Urinary bladder (tissue), 4 donors: ENCODE results near the gene LCE7A. TPM values are rescaled to one million over a fixed set of nuclear protein-coding genes. Genes with fewer than 3 reads are reported as not detected.
A peak's percentile ranks its signal among the peaks of the same experiment; 100 is the strongest.

Experiments used
- DNase-seq: peaks from one replicate; pipeline ENCODE4 v3.0.0-alpha.2; 2015; ENCODE audit errors: extremely low spot score
- H3K27ac ChIP-seq: one replicate; pipeline ENCODE4 v1.5.1; 2013; ENCODE audit warnings: low read depth, mild to moderate bottlenecking, moderate library complexity
- H3K36me3 ChIP-seq: one replicate; pipeline ENCODE4 v1.6.1; 2013; ENCODE audit warnings: mild to moderate bottlenecking, moderate library complexity; ENCODE audit not compliant: insufficient read depth
- H3K4me1 ChIP-seq: one replicate; pipeline ENCODE4 v1.6.1; 2013; ENCODE audit warnings: mild to moderate bottlenecking, moderate library complexity; ENCODE audit not compliant: insufficient read depth
- H3K4me3 ChIP-seq: one replicate; pipeline ENCODE4 v1.5.1; 2013; ENCODE audit warnings: low read depth, low read length
- WGBS: extraction: QIAGEN DNeasy Blood & Tissue Kit; methylation state at CpG from one replicate; pipeline ENCODE4 v1.1.7; 2013; 5-methylcytosine and 5-hydroxymethylcytosine counted together
- polyA plus RNA-seq: library from polyadenylated mRNA; stranded (reverse); fragments of 200-250 nt; gene quantifications from one replicate; pipeline ENCODE4 v1.2.3, GENCODE V29; 2013
- total RNA-seq: library from RNA; depleted of rRNA; stranded (reverse); fragments of >200 nt; gene quantifications from one replicate; pipeline ENCODE4 v1.2.3, GENCODE V29; 2014
- donor health status: healthy with polysubstance abuse.
- donor health status: healthy.

LCE7A gene, protein sequence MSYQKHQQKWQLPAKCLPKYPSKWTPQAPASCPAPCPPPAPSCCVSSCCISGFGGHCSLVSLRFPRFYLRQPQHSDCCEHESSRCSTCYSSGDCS
- total RNA-seq (not detected), polyA plus RNA-seq (not detected)

DNA sequence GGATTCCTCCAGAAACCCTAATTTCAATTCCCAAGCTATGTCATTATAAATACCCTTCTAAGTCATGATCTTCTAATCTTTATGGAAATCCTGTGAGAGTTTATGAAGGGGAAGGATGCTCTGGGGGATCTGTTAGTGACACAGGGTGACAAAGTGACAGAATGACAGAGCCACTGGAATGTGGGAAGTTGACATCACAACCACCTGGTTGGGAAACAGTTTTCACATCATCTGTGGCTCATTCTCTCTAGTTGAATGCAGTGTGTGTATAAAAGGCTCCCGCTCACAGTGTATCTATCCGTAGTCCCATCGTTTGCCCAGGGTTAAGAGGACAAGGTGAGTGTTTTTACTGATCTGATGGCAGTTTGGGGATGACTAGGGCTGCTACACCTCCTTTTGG, at the start of gene LCE7A:
TSS of gene LCE7A (plus strand) at position 301 of the 400 bp plus-strand sequence. CDS start 702 bp downstream, outside the sequence.
- H3K27ac ChIP-seq = no peak within 1 kb of the TSS
- H3K4me3 ChIP-seq = no peak within 1 kb of the TSS
- H3K36me3 ChIP-seq = no peaks in the 10 kb centered on the region
- no peaks in the 10 kb centered on the region for H3K4me1 ChIP-seq
- no peak for DNase-seq
- 93% methylated on average over 3 of the region's 3 CpGs for WGBS

GRCh38 chr1:152811050-152811449, 48.7 kb upstream of the LCE7A start:
- H3K4me3 ChIP-seq = no peak overlapping the region
- H3K36me3 ChIP-seq = no peaks in the 10 kb centered on the region
- H3K4me1 ChIP-seq = no peaks in the 10 kb centered on the region
- no peak for DNase-seq
- 79% methylated on average over 2 of the region's 2 CpGs for WGBS
- no peak overlapping the region for H3K27ac ChIP-seq

GRCh38 chr1:152811671-152812070, 48.1 kb upstream of the LCE7A start, which contains the start of gene LCE1B:
Gene LCE1B (plus strand): TSS chr1:152811971. CDS start chr1:152812447, 476 bp downstream.
- Histone ChIP-seq H3K4me3 (no peak within 1 kb of the TSS), H3K36me3 (no peaks in the 10 kb centered on the region), H3K4me1 (no peaks in the 10 kb centered on the region), H3K27ac (no peak within 1 kb of the TSS)
- 63% methylated on average over 2 of the region's 2 CpGs for WGBS
- no peak for DNase-seq

DNA sequence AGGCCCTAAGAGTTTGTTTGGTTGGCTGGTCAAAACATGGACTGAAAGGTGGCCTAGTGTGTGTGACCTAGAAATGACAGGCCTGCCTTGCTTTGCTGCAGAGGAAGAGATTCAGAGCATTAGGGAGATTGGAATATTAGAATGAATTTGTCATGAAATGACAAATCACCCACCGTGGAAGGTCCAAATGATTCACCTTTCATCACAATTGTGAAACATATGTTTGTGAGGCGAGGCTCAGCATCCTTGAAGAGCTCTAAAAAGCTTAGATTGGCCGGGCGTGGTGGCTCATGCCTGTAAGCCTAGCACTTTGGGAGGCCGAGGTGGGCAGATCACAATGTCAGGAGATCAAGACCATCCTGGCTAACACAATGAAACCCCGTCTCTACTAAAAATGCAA, 42.5 kb upstream of the LCE7A start:
- Histone ChIP-seq H3K27ac (no peak overlapping the region), H3K36me3 (no peaks in the 10 kb centered on the region), H3K4me3 (no peak overlapping the region), H3K4me1 (no peaks in the 10 kb centered on the region)
- no peak for DNase-seq
- 87% methylated on average over 6 of the region's 6 CpGs for WGBS

GRCh38 chr1:152823294-152823693, 36.5 kb upstream of the LCE7A start:
- no peak for DNase-seq
- no peak overlapping the region for H3K4me3 ChIP-seq
- 39% methylated on average over 5 of the region's 5 CpGs for WGBS
- H3K36me3 ChIP-seq = no peaks in the 10 kb centered on the region
- no peaks in the 10 kb centered on the region for H3K4me1 ChIP-seq
- H3K27ac ChIP-seq = no peak overlapping the region

DNA sequence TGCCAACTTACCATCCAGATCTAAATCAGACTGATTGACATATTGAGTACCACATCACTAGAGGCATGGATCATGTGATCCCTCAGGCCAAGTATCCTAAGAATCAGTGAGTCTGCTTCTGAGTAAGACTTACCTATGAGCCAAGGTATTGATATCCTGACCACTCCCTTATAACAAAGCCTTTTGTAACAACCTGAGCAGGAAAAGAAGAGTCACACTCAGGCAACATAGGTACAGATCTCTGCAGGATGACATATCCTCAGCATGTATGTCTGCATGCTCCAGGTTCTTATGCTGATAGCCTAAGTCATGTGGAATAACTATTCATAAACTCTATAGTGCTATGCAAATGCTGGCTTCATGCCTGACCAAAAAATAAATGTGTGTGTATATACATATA, 34.8 kb upstream of the LCE7A start:
- no peak overlapping the region for H3K27ac ChIP-seq
- no peaks in the 10 kb centered on the region for H3K4me1 ChIP-seq
- H3K36me3 ChIP-seq = no peaks in the 10 kb centered on the region
- H3K4me3 ChIP-seq = no peak overlapping the region
- no peak for DNase-seq

DNA sequence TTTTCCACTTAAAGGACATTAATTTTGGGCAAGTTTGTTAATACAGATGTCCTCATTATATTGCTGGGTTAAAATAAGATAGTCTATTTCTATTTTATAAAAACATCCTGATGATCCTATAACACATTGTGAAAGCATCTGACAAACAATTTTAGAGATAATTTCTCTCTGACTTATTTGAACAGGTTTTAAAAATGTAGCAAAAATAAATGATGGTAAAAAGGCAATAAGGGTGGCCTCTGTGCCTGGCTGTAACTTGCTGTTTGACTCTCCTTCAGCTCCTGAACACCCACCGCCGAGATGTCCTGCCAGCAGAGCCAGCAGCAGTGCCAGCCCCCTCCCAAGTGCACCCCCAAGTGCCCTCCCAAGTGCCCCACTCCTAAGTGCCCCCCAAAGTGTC, 32.6 kb upstream of the LCE7A start, which contains the start of gene LCE1A:
TSS of gene LCE1A (plus strand) at position 301 of the 400 bp plus-strand sequence. CDS start at position 301, 0 bp downstream.
- no peaks in the 10 kb centered on the region for H3K36me3 ChIP-seq
- H3K27ac ChIP-seq = no peak within 1 kb of the TSS
- H3K4me1 ChIP-seq = no peaks in the 10 kb centered on the region
- WGBS = 69% methylated on average over 2 of the region's 2 CpGs
- DNase-seq = no peak
- H3K4me3 ChIP-seq = no peak within 1 kb of the TSS

- Histone ChIP-seq H3K27ac (no peak overlapping the region), H3K4me3 (no peak overlapping the region), H3K4me1 (no peaks in the 10 kb centered on the region), H3K36me3 (no peaks in the 10 kb centered on the region)
- WGBS = 41% methylated on average over 2 of the region's 2 CpGs
- DNase-seq = no peak
These were observed 22.9 kb upstream of the LCE7A start for GRCh38 chr1:152836870-152837269.

GRCh38 chr1:152842556-152842955, 17.2 kb upstream of the LCE7A start, which contains the start of gene LCE6A:
Gene LCE6A (plus strand): TSS chr1:152842856. CDS start chr1:152843521, 665 bp downstream.
- Histone ChIP-seq H3K4me1 (no peaks in the 10 kb centered on the region), H3K27ac (no peak within 1 kb of the TSS), H3K36me3 (no peaks in the 10 kb centered on the region), H3K4me3 (no peak within 1 kb of the TSS)
- DNase-seq = no peak
- 79% methylated on average over 3 of the region's 3 CpGs for WGBS

DNA sequence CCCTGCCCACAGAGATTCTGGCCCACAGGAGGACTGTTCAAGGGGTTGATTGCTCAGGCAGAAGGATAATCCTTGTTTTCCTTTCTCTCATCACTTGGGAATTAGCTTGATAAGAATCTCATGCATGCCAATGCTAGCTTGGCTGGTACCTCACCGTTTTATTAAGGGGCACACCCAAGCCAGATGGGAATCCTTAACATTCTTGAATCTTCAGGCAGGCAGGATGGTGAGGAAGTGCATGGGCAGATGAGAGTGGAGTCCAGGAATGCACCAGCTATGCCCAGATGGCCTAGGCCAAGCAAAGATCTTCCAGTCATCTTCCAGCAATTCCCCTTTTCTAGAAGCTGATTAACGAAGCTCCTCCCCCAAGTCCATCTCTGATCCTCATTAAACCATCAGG, 4.1 kb upstream of the LCE7A start:
- WGBS = 60% methylated on average over 2 of the region's 2 CpGs

DNA sequence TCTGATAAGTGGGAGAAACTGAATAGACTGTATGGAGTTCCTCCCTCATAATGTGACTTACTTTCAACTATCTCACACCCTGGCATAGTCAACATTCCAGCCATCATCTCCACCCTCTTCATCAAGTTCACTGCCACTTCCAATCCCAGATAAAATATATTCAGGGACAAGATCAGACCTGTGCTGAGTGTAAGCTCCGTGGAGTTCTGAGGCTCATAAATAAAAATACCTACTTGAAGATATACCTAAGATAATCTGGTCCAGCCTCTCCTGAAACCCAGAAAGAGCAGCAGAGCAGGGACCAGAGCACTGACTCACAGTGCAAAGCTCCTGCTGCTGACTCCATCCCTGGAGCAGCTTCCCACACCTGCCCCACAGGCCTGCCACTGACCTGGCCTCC, 1.7 kb upstream of the LCE7A start:
- 60% methylated on average over 1 of the region's 1 CpG for WGBS

More for the DNA sequence above, 4.1 kb upstream of the LCE7A start:
- DNase-seq = no peak
- Histone ChIP-seq H3K4me1 (no peaks in the 10 kb centered on the region), H3K27ac (no peak overlapping the region), H3K4me3 (no peak overlapping the region), H3K36me3 (no peaks in the 10 kb centered on the region)

DNA sequence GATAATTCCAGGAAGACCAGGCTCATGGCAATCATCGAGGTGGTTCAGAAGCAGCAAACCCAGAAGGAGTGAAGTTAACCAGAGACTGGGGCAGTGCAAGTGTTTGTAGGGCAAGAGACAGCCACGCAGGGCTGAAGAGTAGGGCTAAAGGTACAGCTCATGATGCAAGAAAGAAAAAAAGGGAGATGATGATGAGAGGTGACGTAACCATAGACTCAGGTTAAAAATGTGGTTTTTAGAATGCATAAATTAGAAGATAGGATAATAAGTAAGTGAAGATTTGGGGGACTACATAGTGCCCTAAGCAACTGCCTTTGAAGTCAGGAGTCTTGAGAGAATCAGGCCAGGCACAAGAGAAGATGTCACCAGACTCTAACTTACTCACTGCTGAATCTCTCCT, 333 bp downstream of the LCE7A start:
- no peaks in the 10 kb centered on the region for H3K4me1 ChIP-seq
- H3K36me3 ChIP-seq = no peaks in the 10 kb centered on the region
- 81% methylated on average over 3 of the region's 3 CpGs for WGBS
- no peak for DNase-seq
- no peak overlapping the region for H3K4me3 ChIP-seq
- H3K27ac ChIP-seq = no peak overlapping the region

More for the DNA sequence above, 1.7 kb upstream of the LCE7A start:
- Histone ChIP-seq H3K4me1 (no peaks in the 10 kb centered on the region), H3K4me3 (no peak overlapping the region), H3K27ac (no peak overlapping the region), H3K36me3 (no peaks in the 10 kb centered on the region)
- DNase-seq = no peak

- Histone ChIP-seq H3K27ac (no peak overlapping the region), H3K4me1 (no peaks in the 10 kb centered on the region), H3K4me3 (no peak overlapping the region), H3K36me3 (no peaks in the 10 kb centered on the region)
- 88% methylated on average over 4 of the region's 4 CpGs for WGBS
- DNase-seq = no peak
These were observed 1.6 kb downstream of the LCE7A start for GRCh38 chr1:152861374-152861773.

DNA sequence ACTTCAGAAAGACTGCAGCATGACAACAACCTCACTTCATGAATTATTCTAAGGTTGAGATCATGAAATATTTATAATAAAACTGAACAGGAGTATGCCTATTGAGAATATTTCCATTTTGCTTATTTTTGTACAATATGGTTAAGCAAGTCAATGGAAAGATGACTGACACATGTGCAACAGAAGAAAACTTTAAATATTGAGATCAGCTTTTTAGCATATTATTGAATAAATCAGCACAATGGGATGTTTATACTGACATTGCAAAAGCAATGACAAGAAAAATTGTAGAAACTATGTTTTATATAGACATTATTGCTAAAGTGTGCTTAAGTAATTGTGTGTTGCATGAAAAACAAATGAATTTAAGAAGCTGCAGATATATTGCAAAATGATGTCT, 4.6 kb downstream of the LCE7A start:
- H3K27ac ChIP-seq = no peak overlapping the region

GRCh38 chr1:152866321-152866720, 6.5 kb downstream of the LCE7A start:
- no peak for DNase-seq

More for the DNA sequence above, 4.6 kb downstream of the LCE7A start:
- Histone ChIP-seq H3K36me3 (no peaks in the 10 kb centered on the region), H3K4me3 (no peak overlapping the region), H3K4me1 (no peaks in the 10 kb centered on the region)
- no peak for DNase-seq

More at GRCh38 chr1:152866321-152866720, 6.5 kb downstream of the LCE7A start:
- Histone ChIP-seq H3K36me3 (no peaks in the 10 kb centered on the region), H3K4me1 (no peaks in the 10 kb centered on the region), H3K27ac (peak overlapping the region; percentile 12), H3K4me3 (no peak overlapping the region)
- 89% methylated on average over 2 of the region's 2 CpGs for WGBS
